ENCODE results near the gene HIVEP2.
A peak's percentile ranks its signal among the peaks of the same experiment; 100 is the strongest.

Gene HIVEP2

DNA sequence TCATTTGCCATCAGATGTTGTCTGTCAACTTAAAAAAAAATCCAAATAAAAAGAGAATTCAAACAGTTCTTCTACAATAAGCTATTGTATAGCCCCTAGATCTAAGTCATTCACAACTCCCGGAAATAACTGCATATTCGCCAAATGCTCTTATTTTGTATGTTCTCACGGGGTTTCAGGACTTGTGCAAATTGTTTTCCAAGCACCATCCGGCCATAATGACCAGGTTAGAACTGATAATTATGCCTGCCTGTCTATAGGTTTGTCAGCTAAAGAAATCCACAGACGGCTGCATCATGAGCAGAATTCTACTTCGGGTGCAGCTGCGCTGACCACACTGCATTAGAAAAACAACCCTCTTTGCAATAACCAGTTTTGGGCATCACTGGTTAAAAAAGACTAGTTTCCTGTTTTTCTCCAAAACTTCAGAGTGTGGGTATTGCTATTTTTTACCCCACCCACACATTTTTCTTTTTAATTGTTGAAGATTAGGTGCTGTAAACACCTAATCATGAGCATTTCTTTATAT lies 87.7 kb downstream of the HIVEP2 start:
- DNase-seq: no peak

GRCh38 chr6:142856624-142857232 lies 88.2 kb downstream of the HIVEP2 start:
- DNase-seq: no peak

DNA sequence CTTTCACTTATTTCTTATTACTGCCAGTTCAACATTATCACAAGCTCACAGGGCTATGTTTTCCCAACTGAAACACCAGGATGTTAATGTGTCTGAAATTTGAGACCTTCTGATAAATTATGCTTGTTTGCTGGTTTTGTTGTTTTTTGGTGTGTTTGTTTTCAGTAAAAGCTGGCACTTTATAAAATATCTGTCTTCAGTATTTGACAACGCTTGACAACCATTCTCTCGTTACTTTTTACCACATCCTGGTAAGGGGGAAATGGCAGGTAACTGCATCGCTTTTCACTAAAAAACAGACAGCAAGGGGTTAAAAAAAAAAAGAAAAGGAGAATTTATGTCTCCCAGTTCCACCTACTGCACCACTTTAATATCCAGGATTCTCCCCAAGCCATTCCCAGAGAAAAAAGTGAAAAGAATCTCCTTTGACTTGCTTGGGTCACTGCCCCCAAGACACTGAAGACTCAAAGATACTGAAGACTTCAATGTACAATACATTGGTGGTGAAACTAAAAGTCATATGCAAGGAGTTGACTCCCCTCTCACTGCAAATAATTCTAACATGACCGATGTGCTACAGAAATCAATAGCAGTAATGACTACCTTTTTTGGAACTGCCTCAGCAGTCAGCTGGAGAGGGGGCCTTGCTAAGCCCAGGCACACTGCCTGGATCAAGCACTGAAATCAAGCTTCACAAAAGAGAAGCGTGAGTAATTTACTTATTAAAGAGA lies 88.9 kb downstream of the HIVEP2 start:
- DNase-seq: no peak

- peak; percentile 12 for DNase-seq
These were observed 90.1 kb downstream of the HIVEP2 start for GRCh38 chr6:142854589-142855488.

- no peak for DNase-seq
These were observed 91.5 kb downstream of the HIVEP2 start for GRCh38 chr6:142853244-142854180.

DNA sequence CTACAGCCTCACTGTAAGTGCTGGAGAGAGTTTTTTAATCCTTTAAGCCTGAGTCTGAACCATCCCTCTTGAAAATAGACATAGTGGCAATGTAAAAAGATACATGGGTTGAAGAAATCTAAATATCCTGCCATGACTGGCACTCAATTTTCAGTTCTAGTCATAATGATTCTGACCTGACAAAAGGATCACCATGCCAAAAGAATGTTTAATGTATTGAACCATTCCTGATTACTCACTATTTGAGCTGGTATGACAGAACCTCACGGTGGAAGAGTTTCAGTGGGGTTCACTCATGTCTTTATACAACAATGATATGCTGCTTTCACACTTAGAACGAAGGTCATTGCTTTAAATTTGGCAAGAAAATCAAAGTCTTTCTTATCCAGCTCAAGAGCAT lies 93.4 kb downstream of the HIVEP2 start:
- no peak for DNase-seq

DNA sequence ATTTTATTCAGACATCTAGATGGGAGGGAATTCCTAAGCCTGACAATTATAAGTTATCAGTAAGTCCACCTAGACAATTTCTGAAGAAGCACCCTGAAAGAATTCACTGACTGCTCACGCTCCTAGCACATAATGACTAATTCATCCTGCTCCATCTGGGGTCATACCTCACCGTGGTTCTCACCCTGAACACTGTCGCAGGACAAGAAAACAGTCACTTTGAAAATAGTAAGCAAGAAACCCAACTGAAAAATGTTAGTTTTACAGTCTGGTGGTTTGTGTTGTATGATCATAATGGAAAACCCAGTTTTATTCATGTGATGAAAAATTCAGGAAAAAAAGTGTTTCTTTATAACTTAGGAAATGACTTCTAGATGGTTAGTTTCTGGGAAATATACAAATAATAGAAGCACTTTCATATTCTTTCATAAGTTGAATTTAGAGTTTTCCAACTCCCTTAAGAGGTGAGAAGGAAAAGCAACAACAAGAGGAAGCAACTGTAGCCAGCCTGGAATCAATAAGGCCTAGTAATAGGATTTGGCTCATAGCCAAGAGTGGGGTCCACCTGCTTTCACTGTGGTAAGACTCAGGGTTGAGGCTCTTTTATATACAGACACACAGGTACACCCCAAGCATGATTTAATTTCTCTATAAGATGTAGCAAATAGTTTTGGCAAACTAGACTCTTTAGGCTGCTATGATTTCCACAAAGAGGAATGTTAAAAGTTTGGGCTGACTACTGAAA lies 94.1 kb downstream of the HIVEP2 start:
- no peak for DNase-seq

DNA sequence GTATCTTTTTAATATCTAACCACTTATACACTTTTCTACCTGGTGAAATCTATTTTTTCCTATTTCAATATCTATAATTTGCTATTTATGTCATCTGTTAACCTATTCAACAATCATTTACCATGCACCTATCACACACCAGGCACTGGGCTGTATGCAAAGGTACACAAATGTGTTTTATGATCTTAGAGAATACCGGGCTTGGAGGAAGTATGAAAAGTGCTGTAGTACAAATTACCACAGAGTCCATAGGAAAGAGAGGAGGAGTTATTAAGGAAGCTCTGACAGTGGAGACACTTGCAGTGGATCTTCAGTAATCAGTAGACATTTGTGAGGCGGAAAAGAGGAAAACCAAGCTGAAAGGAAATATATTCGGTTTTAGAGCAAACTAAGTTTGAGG lies 96.0 kb downstream of the HIVEP2 start:
- DNase-seq: no peak

GRCh38 chr6:142848156-142848555 lies 96.8 kb downstream of the HIVEP2 start:
- DNase-seq: no peak

DNA sequence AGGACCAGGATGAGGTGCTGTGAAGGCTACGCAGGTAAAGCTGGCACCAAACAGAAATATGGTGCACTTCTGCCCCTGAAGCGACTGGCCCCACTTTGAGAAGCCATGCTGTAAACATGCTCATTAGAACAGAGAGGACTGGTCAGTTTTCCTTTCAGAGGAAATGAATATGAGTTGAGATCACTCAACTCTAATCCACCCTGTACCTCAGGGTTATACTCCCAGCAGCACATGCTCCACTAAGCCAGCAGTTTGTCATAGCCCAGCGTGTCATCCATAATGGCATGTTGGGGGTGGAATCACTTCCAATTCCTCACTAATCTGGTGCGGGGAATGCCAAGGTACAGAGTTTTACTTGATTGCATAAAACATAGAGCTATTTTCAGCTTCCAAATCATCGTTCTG lies 98.1 kb downstream of the HIVEP2 start:
- DNase-seq: no peak

DNA sequence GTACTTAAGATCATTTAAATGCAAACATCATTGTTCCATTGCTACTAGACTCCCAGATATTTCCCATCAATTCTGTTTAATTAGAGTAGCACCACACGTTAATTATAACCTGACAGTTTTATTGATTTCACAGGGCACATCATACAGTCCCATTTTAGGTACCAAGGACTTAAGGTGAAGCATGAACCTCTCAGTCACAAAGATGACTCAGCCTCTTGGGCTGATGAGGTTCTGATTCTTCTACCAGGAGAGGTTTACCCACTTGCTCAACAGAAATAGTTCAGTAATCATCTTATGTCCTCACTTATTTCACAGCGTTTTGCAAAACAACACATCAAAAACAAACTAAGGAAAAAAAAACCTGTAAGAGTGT lies 98.5 kb downstream of the HIVEP2 start:
- DNase-seq: no peak

GRCh38 chr6:142845624-142846458 lies 99.1 kb downstream of the HIVEP2 start:
- DNase-seq: peak; percentile 24

DNA sequence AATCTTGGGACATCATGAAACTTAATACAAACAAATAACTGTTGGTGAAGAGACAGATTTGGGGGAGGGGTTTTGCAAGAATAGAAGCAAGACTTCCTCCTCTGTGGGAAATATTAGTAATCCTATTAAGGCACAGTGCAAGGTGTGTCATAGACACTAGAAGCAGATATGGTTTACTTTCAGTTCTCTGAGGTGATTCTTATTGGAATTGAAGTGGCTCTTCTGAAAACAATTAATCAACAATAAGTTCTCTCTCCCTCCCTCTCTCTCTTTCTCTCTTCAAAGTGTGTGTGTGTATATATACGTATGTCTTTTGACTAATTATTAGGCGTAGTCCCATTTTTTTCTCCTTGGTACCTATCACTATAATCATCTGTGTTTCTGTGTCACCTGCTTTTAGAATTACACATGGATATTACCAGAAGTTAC lies 99.8 kb downstream of the HIVEP2 start:
- no peak for DNase-seq

- no peak for DNase-seq
These were observed 100.8 kb downstream of the HIVEP2 start for GRCh38 chr6:142844065-142844755.

DNA sequence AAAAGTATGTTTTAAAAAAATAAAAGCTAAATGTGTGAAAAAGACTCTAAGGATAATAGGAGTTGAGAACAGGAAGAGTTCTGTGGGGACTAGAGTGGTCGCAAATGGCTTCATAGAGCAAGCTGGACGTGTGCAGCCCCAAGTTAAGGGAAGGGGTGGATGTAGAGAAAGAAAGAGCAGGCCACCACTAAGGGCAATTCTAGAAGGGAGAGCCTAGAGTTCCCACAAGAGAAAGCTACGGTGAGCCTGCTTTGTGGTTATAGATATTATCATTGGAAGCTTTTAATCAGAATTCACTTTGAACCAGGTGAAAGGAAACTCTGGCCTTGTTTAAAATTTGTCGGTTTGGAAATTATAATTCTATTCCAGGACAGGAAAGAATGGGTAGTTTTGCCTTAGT lies 101.6 kb downstream of the HIVEP2 start:
- no peak for DNase-seq

DNA sequence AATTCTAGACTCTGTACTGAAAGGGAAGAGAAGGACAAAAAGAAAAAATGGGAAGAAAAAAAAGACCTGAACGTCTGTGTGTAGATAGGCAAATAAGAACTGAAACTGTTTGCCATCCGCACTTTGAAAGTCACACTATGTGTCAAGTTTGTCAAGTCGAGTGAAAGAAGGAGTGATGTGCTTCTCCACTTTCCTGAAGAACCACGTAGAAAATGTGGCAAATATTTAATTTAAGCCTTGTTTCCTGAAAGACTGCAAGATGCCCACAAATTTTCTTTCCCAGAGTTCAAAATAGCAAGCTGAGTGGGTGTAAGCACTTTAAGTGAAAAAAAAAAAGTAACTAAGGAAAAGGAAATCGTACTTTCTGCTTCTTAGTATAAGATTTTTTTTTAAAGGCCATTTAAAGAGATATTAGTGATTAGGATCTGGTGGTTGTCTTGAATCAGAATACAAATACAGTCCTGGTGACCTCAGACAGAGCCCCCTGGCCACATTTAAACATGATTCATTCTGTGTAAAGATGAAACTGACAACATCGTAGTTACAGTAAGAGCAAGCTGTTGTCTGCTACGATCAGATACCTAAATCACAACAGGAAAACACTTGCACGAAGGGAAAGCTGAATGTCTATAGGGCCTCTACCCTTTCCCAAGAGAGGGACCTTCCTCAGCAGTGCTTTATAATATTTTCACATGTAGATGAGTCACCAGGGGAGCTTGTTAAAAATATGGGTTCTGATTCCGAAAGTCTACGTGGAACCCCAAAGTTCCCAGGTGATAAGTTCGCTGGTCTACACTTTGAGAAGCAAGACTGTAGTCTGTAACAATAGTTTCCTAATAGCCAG lies 102.3 kb downstream of the HIVEP2 start:
- DNase-seq: no peak

- DNase-seq: no peak
These were observed 103.1 kb downstream of the HIVEP2 start for GRCh38 chr6:142841915-142842314.

DNA sequence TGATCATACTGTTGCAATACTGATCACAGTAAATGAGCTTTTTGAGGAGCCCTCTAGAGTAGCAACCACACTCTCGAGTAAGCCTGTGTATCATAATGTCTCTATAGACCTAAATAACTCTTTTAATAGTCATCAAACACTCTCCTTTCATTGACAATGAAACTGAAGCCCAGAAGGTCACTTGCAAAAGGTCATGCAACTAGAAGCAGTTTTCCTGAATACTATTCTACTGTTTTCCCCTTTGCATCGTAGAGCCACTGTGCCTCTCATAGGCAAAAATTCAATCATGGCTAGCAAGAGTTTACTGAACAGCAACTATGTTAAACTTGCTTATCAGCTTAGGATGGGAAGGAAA lies 105.3 kb downstream of the HIVEP2 start:
- DNase-seq: no peak
